GM19043 (cell line): ENCODE measurements around the gene CCDC134.
A peak's percentile ranks its signal among the peaks of the same experiment; 100 is the strongest.

Source experiments
- ATAC-seq: cut with Tn5 transposase; IDR thresholded peaks from one replicate; pipeline ENCODE4 v1.9.1; 2021; ENCODE audit warnings: low read depth; ENCODE audit not compliant: unreplicated experiment

The CCDC134 gene

GRCh38 chr22:41800348-41801146, at the start of gene CCDC134:
TSS of gene CCDC134 (plus strand) at chr22:41800679. CDS start at chr22:41808891, 8,212 bp downstream.
- ATAC-seq: peak; percentile 93

GRCh38 chr22:41752011-41752970, 48.2 kb upstream of the CCDC134 start:
- ATAC-seq: no peak

- ATAC-seq: no peak
Measured at GRCh38 chr22:41753984-41754383, 46.5 kb upstream of the CCDC134 start.

- no peak for ATAC-seq
Measured at GRCh38 chr22:41757502-41757901, 43.0 kb upstream of the CCDC134 start.

GRCh38 chr22:41758231-41758630, 42.2 kb upstream of the CCDC134 start:
- no peak for ATAC-seq

- ATAC-seq: no peak
Measured at GRCh38 chr22:41762980-41763779, 37.3 kb upstream of the CCDC134 start.

- no peak for ATAC-seq
Measured at GRCh38 chr22:41766476-41766875, 34.0 kb upstream of the CCDC134 start.

- ATAC-seq: no peak
Measured at GRCh38 chr22:41768430-41768829, 32.0 kb upstream of the CCDC134 start.

GRCh38 chr22:41770715-41771468, 29.6 kb upstream of the CCDC134 start:
- ATAC-seq: no peak

GRCh38 chr22:41772198-41772597, 28.3 kb upstream of the CCDC134 start:
- no peak for ATAC-seq

- no peak for ATAC-seq
Measured at GRCh38 chr22:41772645-41773044, 27.8 kb upstream of the CCDC134 start.

- ATAC-seq: no peak
Measured at GRCh38 chr22:41775338-41775737, 25.1 kb upstream of the CCDC134 start.

GRCh38 chr22:41775976-41776375, 24.5 kb upstream of the CCDC134 start:
- ATAC-seq: no peak

GRCh38 chr22:41776381-41776780, 24.1 kb upstream of the CCDC134 start:
- ATAC-seq: no peak

- ATAC-seq: no peak
Measured at GRCh38 chr22:41777749-41778425, 22.6 kb upstream of the CCDC134 start.

- ATAC-seq: no peak
Measured at GRCh38 chr22:41779929-41780505, 20.5 kb upstream of the CCDC134 start.

- peak; percentile 68 for ATAC-seq
Measured at GRCh38 chr22:41780746-41781505, 19.6 kb upstream of the CCDC134 start.

- ATAC-seq: no peak
Measured at GRCh38 chr22:41781507-41781906, 19.0 kb upstream of the CCDC134 start.
